Caco-2 (cell line): Measurements from ENCODE around the gene TSPAN8. TPM values are rescaled to one million over a fixed set of nuclear protein-coding genes. Genes with fewer than 3 reads are reported as not detected.
"Not testable (repeated sequence)": the region's sequence is repeated elsewhere in the genome, so short reads cannot be mapped to it uniquely, and the experiment has no call there.

Source experiments
- BruUV-seq: library from RNA; stranded (reverse); fragments of 400-500 nt; replicated peaks from 2 replicates; lab custom pipeline; 2021; lab: Mats Ljungman, UMichigan
- CTCF ChIA-PET: fragments of 300-600 bp; sonication (Branson Sonifier 250); formaldehyde crosslinking; loops from one replicate; lab custom pipeline; 2022; ENCODE audit warnings: antibody characterized with exemption; lab: Charles Lee
- POLR2A ChIA-PET: fragments of 300-600 bp; sonication (Branson Sonifier 250); formaldehyde crosslinking; loops from one replicate; lab custom pipeline; 2022; ENCODE audit warnings: antibody characterized with exemption; lab: Charles Lee
- DNase-seq, 2 experiments: peaks; one replicate each; pipeline versions ENCODE4 v3.0.0 to v3.0.0-alpha.2; 2020 to 2022
- H3K27me3 ChIP-seq: replicated peaks from 2 replicates; pipeline ENCODE4 v1.6.0; 2011; ENCODE audit warnings: low read length; ENCODE audit not compliant: control insufficient read depth, insufficient read depth
- H3K36me3 ChIP-seq: 2 replicates; pipeline ENCODE4 v1.5.1; 2011; ENCODE audit warnings: low read length; ENCODE audit not compliant: control insufficient read depth, insufficient read depth
- H3K4me1 ChIP-seq: fragments of 250-450 bp; sonication (Bioruptor Pico); 2 replicates; pipeline ENCODE4 v1.5.1; 2020; ENCODE audit warnings: mild to moderate bottlenecking
- H3K4me3 ChIP-seq: 2 replicates; pipeline ENCODE4 v1.5.1; 2011; ENCODE audit warnings: low read depth, mild to moderate bottlenecking, control low read depth, low read length
- H3K9me3 ChIP-seq: fragments of 250-450 bp; sonication (Bioruptor Pico); 2 replicates; pipeline ENCODE4 v1.5.1; 2020; ENCODE audit warnings: mild to moderate bottlenecking, moderate library complexity
- H3K27ac Mint-ChIP-seq: one replicate; pipeline ENCODE4 v1.8.0; 2022; ENCODE audit warnings: mixed read lengths; ENCODE audit not compliant: unreplicated experiment
- H3K27me3 Mint-ChIP-seq: one replicate; pipeline ENCODE4 v1.8.0; 2022; ENCODE audit warnings: mixed read lengths; ENCODE audit not compliant: insufficient read depth, unreplicated experiment
- H3K36me3 Mint-ChIP-seq: one replicate; pipeline ENCODE4 v1.8.0; 2022; ENCODE audit warnings: mild to moderate bottlenecking, mixed read lengths; ENCODE audit not compliant: insufficient read depth, unreplicated experiment
- H3K4me1 Mint-ChIP-seq: one replicate; pipeline ENCODE4 v1.8.0; 2022; ENCODE audit warnings: low read depth, mixed read lengths; ENCODE audit not compliant: unreplicated experiment
- H3K4me3 Mint-ChIP-seq: one replicate; pipeline ENCODE4 v1.8.0; 2022; ENCODE audit warnings: mild to moderate bottlenecking, moderate library complexity, mixed read lengths; ENCODE audit not compliant: unreplicated experiment
- H3K9me3 Mint-ChIP-seq: one replicate; pipeline ENCODE4 v1.8.0; 2022; ENCODE audit warnings: mixed read lengths; ENCODE audit not compliant: unreplicated experiment
- CTCF ChIP-seq, 2 experiments: fragments of 200-600 bp in 1 of 2; IDR thresholded peaks; 1 replicate in 1 of 2; 2 replicates in 1 of 2; pipeline versions ENCODE4 v1.5.1 to v1.8.0; 2011 to 2022; ENCODE audit warnings: antibody characterized with exemption in 1 of 2, control low read depth in 1 of 2, inconsistent platforms in 1 of 2, low read depth in 1 of 2, low read length in 1 of 2, mild to moderate bottlenecking in 1 of 2, moderate library complexity in 1 of 2; ENCODE audit not compliant: insufficient read depth in 1 of 2, severe bottlenecking in 1 of 2, unreplicated experiment in 1 of 2
- intact Hi-C: fragments of 100-400 bp; cut with micrococcal nuclease; formaldehyde crosslinking; loops from one replicate; pipeline ENCODE4 v1.10.0; 2022; ENCODE audit not compliant: unreplicated experiment
- total RNA-seq: library from RNA; stranded (reverse); gene quantifications from 2 replicates; pipeline ENCODE4 v1.2.3, GENCODE V29; 2022

The TSPAN8 gene
- total RNA-seq, 1 experiment from 2014 or later: 86.4 TPM

- intact Hi-C loops: loop anchor here (1.0 kb wide), 1 partner anchor 9 kb away; no protein-coding TSS in a partner anchor
- ChIA-PET POLR2A (no interaction called here), CTCF (no interaction called here)
- H3K36me3 Mint-ChIP-seq: peaks cover 8% of the 10 kb centered on the region
- peaks cover 31% of the 10 kb centered on the region for H3K9me3 Mint-ChIP-seq
- no peaks in the 10 kb centered on the region for H3K27me3 Mint-ChIP-seq
- H3K27ac Mint-ChIP-seq: peak overlapping the region; percentile 18
- H3K4me1 Mint-ChIP-seq: peaks cover 31% of the 10 kb centered on the region
- H3K27me3 ChIP-seq: no peaks in the 10 kb centered on the region
- peak in 1 of 2 experiments; percentile 28 for DNase-seq
- H3K4me1 ChIP-seq: peaks cover 45% of the 10 kb centered on the region
- BruUV-seq: no TSS peak
- no peak for TF ChIP-seq CTCF (IDR thresholded peaks at IDR 0.05; ENCODE audit: insufficient read depth in 1 of 2, low read depth in 1 of 2, low read length in 1 of 2, severe bottlenecking in 1 of 2, unreplicated experiment in 1 of 2)
- no peaks in the 10 kb centered on the region for H3K36me3 ChIP-seq
- H3K4me3 Mint-ChIP-seq: peak overlapping the region; percentile 24
- peaks cover 11% of the 10 kb centered on the region; the same call in 1 of the 2 replicates for H3K9me3 ChIP-seq
- H3K4me3 ChIP-seq: no peak overlapping the region
These were observed 9.2 kb upstream of the TSPAN8 start for GRCh38 chr12:71166862-71167496.

- Histone ChIP-seq H3K27me3 (no peaks in the 10 kb centered on the region), H3K36me3 (no peaks in the 10 kb centered on the region), H3K4me3 (no peak overlapping the region), H3K4me1 (peaks cover 52% of the 10 kb centered on the region), H3K9me3 (peaks cover 11% of the 10 kb centered on the region; the same call in 1 of the 2 replicates)
- peaks cover 31% of the 10 kb centered on the region for H3K9me3 Mint-ChIP-seq
- H3K27ac Mint-ChIP-seq: peak overlapping the region; percentile 18
- DNase-seq: no peak
- H3K4me1 Mint-ChIP-seq: peaks cover 36% of the 10 kb centered on the region
- no TSS peak for BruUV-seq
- CTCF ChIA-PET: no interaction called here
- intact Hi-C loops: no loop called here
- H3K27me3 Mint-ChIP-seq: no peaks in the 10 kb centered on the region
- POLR2A ChIA-PET: no interaction called here
- H3K36me3 Mint-ChIP-seq: peaks cover 8% of the 10 kb centered on the region
- no peak overlapping the region for H3K4me3 Mint-ChIP-seq
- TF ChIP-seq CTCF (IDR thresholded peaks at IDR 0.05; ENCODE audit: insufficient read depth in 1 of 2, low read depth in 1 of 2, low read length in 1 of 2, severe bottlenecking in 1 of 2, unreplicated experiment in 1 of 2): no peak
These were observed 8.5 kb upstream of the TSPAN8 start for GRCh38 chr12:71166280-71166679.

- H3K4me3 ChIP-seq, H3K27ac Mint-ChIP-seq, H3K27me3 ChIP-seq, H3K36me3 ChIP-seq, H3K4me3 Mint-ChIP-seq, CTCF ChIA-PET, intact Hi-C loops, DNase-seq, BruUV-seq, POLR2A ChIA-PET, H3K27me3 Mint-ChIP-seq, H3K36me3 Mint-ChIP-seq: not testable (repeated sequence)
- H3K9me3 Mint-ChIP-seq: peaks cover 31% of the 10 kb centered on the region
- H3K4me1 Mint-ChIP-seq: peaks cover 36% of the 10 kb centered on the region
- Histone ChIP-seq H3K9me3 (peaks cover 11% of the 10 kb centered on the region; the same call in 1 of the 2 replicates), H3K4me1 (peaks cover 57% of the 10 kb centered on the region)
These were observed 8.0 kb upstream of the TSPAN8 start for GRCh38 chr12:71165780-71166179.
